Heart left ventricle (tissue), 13 donors: ENCODE measurements around the gene PSAT1.

Source experiments
- CTCF ChIP-seq, 12 donors: fragments of 200-600 bp; sonication (generic) in 4 of 12; IDR thresholded peaks; one replicate each; pipeline versions ENCODE4 v1.5.0 to v1.8.0; 2018 to 2022; ENCODE audit warnings: antibody characterized with exemption in 12 of 12, mild to moderate bottlenecking in 5 of 12
- POLR2A ChIP-seq, 2 donors: fragments of 450-650 bp; IDR thresholded peaks; one replicate each; pipeline ENCODE4 v1.6.1; 2017; ENCODE audit warnings: antibody characterized with exemption in 2 of 2, mild to moderate bottlenecking in 2 of 2, moderate library complexity in 2 of 2
- donor health status: ischemic (EF 13 %, LVEDD 7.1; RV severe dilation, severe dysfunction).
- donor health status: DM: no; HTN: yes; CAD: no.
- donor health status: DM: no; HTN: no; CAD: no.
- donor health status: ischemic (EF 25% LVEDD 6.9; RV normal size, moderate dysfunction).
- donor health status: ischemic (EF 25% LVEDD 5.7; RV mildly dilated, moderate dysfunction).
- donor health status: ischemic (EF 35%, LVEDD 5.7; RV mildly dilated, moderate dysfunction).
- donor health status: nonischemic (EF 11% LVEDD 7.7; RV severe dilation, severe dysfunction).
- donor health status: DM: yes; HTN: yes; CAD: no.
- donor health status: PGD.
- donor health status: ischemic (EF 29% LVEDD 5.4; RV normal size, mild dysfunction).
- donor health status: nonischemic (EF 23%, LVEDD 6.1; RV moderate dilation, normal function).

GRCh38 chr9:78316166-78316892 lies 19.4 kb downstream of the PSAT1 start:
- TF ChIP-seq CTCF (IDR thresholded peaks at IDR 0.05), result no peak
- no peak for TF ChIP-seq POLR2A (IDR thresholded peaks at IDR 0.05)
